Peyer's patch (tissue), 4 donors: Measurements from ENCODE around the gene DDX42. TPM values are rescaled to one million over a fixed set of nuclear protein-coding genes. Genes with fewer than 3 reads are reported as not detected.

Experiments used
- DNase-seq, 3 donors: peaks; one replicate each; pipeline ENCODE4 v3.0.0-alpha.2; 2017 to 2019
- H3K27ac ChIP-seq, 4 donors: fragments of 200-600 bp; sonication (generic); one replicate each; pipeline ENCODE4 v1.5.1; 2016 to 2019
- H3K27me3 ChIP-seq, 2 donors: fragments of 200-600 bp; sonication (generic); one replicate each; pipeline ENCODE4 v1.5.1; 2019
- H3K36me3 ChIP-seq, 3 donors: fragments of 200-600 bp; sonication (generic); one replicate each; pipeline ENCODE4 v1.5.1; 2016 to 2019
- H3K4me1 ChIP-seq, 4 donors: fragments of 200-600 bp; sonication (generic); one replicate each; pipeline ENCODE4 v1.5.1; 2016 to 2019
- H3K4me3 ChIP-seq, 4 donors: fragments of 200-600 bp; sonication (generic); 1 replicate in 3 of 4; 2 replicates in 1 of 4; pipeline ENCODE4 v1.5.1; 2016 to 2019; ENCODE audit warnings: mild to moderate bottlenecking in 1 of 4
- H3K9me3 ChIP-seq, 4 donors: fragments of 200-600 bp; sonication (generic); one replicate each; pipeline ENCODE4 v1.5.1; 2016 to 2019; ENCODE audit warnings: mild to moderate bottlenecking in 1 of 4
- POLR2A ChIP-seq, 2 donors: fragments of 450-650 bp; IDR thresholded peaks; one replicate each; pipeline ENCODE4 v1.5.1; 2017; ENCODE audit warnings: antibody characterized with exemption in 2 of 2, mild to moderate bottlenecking in 2 of 2, moderate library complexity in 2 of 2
- total RNA-seq, 4 donors: library from RNA; depleted of rRNA; stranded (reverse); fragments of >200 nt; gene quantifications; one replicate each; pipeline ENCODE4 v1.1.0, GENCODE V29; 2016
- TF ChIP-seq, protein P1 (sequence below), 6 experiments: fragments of 450-650 bp in 4 of 6; fragments of 200-600 bp in 2 of 6; sonication (generic) in 1 of 6; IDR thresholded peaks; one replicate each; pipeline ENCODE4 v1.5.1; 2017 to 2019; ENCODE audit warnings: antibody characterized with exemption in 6 of 6, mild to moderate bottlenecking in 3 of 6, moderate library complexity in 1 of 6

DDX42 gene
- total RNA-seq, 4 donors from 2014 or later, result 78.5 to 334 (median 148) TPM

DNA sequence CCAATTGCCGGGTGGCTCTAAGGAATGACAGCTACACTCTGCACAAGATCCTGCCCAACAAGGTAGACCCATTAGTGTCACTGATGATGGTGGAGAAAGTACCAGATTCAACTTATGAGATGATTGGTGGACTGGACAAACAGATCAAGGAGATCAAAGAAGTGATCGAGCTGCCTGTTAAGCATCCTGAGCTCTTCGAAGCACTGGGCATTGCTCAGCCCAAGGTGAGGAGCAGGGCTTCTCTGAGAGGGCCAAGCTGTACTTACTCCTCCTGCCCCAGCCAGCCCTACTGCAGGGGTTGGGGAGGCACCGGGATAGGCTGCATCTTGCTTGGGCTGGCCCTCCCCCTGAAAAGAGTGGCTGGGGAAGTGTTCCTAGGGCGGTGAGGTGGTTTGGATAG lies 56.3 kb downstream of the DDX42 start:
- TF ChIP-seq, protein P1, sequence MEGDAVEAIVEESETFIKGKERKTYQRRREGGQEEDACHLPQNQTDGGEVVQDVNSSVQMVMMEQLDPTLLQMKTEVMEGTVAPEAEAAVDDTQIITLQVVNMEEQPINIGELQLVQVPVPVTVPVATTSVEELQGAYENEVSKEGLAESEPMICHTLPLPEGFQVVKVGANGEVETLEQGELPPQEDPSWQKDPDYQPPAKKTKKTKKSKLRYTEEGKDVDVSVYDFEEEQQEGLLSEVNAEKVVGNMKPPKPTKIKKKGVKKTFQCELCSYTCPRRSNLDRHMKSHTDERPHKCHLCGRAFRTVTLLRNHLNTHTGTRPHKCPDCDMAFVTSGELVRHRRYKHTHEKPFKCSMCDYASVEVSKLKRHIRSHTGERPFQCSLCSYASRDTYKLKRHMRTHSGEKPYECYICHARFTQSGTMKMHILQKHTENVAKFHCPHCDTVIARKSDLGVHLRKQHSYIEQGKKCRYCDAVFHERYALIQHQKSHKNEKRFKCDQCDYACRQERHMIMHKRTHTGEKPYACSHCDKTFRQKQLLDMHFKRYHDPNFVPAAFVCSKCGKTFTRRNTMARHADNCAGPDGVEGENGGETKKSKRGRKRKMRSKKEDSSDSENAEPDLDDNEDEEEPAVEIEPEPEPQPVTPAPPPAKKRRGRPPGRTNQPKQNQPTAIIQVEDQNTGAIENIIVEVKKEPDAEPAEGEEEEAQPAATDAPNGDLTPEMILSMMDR (IDR thresholded peaks at IDR 0.05), result no peak
- no peak for TF ChIP-seq POLR2A (IDR thresholded peaks at IDR 0.05)
- no peaks in the 10 kb centered on the region for H3K9me3 ChIP-seq
- no peak overlapping the region for H3K27ac ChIP-seq
- H3K4me1 ChIP-seq, result peaks cover 0 to 29% (median 4%) of the 10 kb centered on the region in 4 donors
- peaks cover 0 to 65% (median 0%) of the 10 kb centered on the region in 3 donors for H3K36me3 ChIP-seq
- no peaks in the 10 kb centered on the region for H3K27me3 ChIP-seq
- no peak for DNase-seq
- no peak overlapping the region for H3K4me3 ChIP-seq

- Histone ChIP-seq H3K4me1 (peaks cover 0 to 26% (median 4%) of the 10 kb centered on the region in 4 donors), H3K9me3 (no peaks in the 10 kb centered on the region), H3K27ac (no peak overlapping the region), H3K36me3 (peaks cover 0 to 71% (median 0%) of the 10 kb centered on the region in 3 donors), H3K4me3 (no peak overlapping the region), H3K27me3 (no peaks in the 10 kb centered on the region)
- DNase-seq, result no peak
- TF ChIP-seq, protein P1 (IDR thresholded peaks at IDR 0.05), result no peak
- TF ChIP-seq POLR2A (IDR thresholded peaks at IDR 0.05), result no peak
Observed at GRCh38 chr17:63830904-63831491, 57.0 kb downstream of the DDX42 start.

- peaks cover 0 to 21% (median 0%) of the 10 kb centered on the region in 4 donors for H3K4me1 ChIP-seq
- H3K27me3 ChIP-seq, result no peaks in the 10 kb centered on the region
- H3K4me3 ChIP-seq, result no peak overlapping the region
- no peaks in the 10 kb centered on the region for H3K9me3 ChIP-seq
- peaks cover 0 to 76% (median 0%) of the 10 kb centered on the region in 3 donors for H3K36me3 ChIP-seq
- no peak for DNase-seq
- TF ChIP-seq, protein P1 (IDR thresholded peaks at IDR 0.05), result no peak
- no peak for TF ChIP-seq POLR2A (IDR thresholded peaks at IDR 0.05)
- no peak overlapping the region for H3K27ac ChIP-seq
Observed at GRCh38 chr17:63831505-63831904, 57.5 kb downstream of the DDX42 start.

- Histone ChIP-seq H3K27me3 (no peaks in the 10 kb centered on the region), H3K36me3 (peaks cover 0 to 81% (median 0%) of the 10 kb centered on the region in 3 donors), H3K9me3 (no peaks in the 10 kb centered on the region), H3K27ac (no peak overlapping the region), H3K4me3 (no peak overlapping the region), H3K4me1 (peaks cover 0 to 21% (median 0%) of the 10 kb centered on the region in 4 donors)
- DNase-seq, result no peak
- no peak for TF ChIP-seq POLR2A (IDR thresholded peaks at IDR 0.05)
- TF ChIP-seq, protein P1 (IDR thresholded peaks at IDR 0.05), result no peak
Observed at GRCh38 chr17:63832014-63832413, 58.0 kb downstream of the DDX42 start.

DNA sequence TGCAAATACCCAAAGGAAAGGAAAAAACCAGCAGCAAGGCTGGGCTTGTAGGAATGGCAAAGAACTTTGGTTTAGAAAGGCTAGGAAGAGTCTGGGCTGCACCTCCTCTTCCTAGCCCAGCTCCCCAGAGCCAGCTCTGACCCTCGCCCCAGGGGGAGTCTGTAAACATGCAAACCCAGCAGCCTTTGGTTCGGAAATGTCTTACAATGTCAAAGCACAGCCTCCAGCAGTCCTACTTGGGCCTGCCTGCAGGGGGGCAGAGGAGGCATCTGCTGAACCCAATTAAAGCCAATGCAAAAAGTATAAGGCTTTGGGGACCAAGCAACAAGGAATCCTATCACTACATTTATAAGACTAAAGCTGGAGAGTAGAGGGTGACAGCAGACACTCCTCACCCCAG lies 58.5 kb downstream of the DDX42 start:
- TF ChIP-seq, protein P1 (IDR thresholded peaks at IDR 0.05), result no peak
- no peak for TF ChIP-seq POLR2A (IDR thresholded peaks at IDR 0.05)
- H3K4me1 ChIP-seq, result peaks cover 0 to 25% (median 0%) of the 10 kb centered on the region in 4 donors
- no peak for DNase-seq
- H3K4me3 ChIP-seq, result no peak overlapping the region
- H3K9me3 ChIP-seq, result no peaks in the 10 kb centered on the region
- no peaks in the 10 kb centered on the region for H3K27me3 ChIP-seq
- H3K27ac ChIP-seq, result no peak overlapping the region
- peaks cover 0 to 85% (median 0%) of the 10 kb centered on the region in 3 donors for H3K36me3 ChIP-seq
